Upper lobe of left lung (tissue), 4 donors: ENCODE data around the gene IFT52.

Experiments used
- POLR2AphosphoS5 ChIP-seq, 2 donors: sonication (generic); formaldehyde crosslinking; IDR thresholded peaks; one replicate each; pipeline ENCODE4 v1.5.1; 2017; ENCODE audit warnings: antibody characterized with exemption in 2 of 2
- TF ChIP-seq, protein P1 (sequence below), 6 experiments: fragments of 450-650 bp in 4 of 6; fragments of 200-600 bp in 2 of 6; sonication (generic) in 2 of 6; IDR thresholded peaks; one replicate each; pipeline ENCODE4 v1.5.1; 2016 to 2019; ENCODE audit warnings: antibody characterized with exemption in 6 of 6

- TF ChIP-seq, protein P1, sequence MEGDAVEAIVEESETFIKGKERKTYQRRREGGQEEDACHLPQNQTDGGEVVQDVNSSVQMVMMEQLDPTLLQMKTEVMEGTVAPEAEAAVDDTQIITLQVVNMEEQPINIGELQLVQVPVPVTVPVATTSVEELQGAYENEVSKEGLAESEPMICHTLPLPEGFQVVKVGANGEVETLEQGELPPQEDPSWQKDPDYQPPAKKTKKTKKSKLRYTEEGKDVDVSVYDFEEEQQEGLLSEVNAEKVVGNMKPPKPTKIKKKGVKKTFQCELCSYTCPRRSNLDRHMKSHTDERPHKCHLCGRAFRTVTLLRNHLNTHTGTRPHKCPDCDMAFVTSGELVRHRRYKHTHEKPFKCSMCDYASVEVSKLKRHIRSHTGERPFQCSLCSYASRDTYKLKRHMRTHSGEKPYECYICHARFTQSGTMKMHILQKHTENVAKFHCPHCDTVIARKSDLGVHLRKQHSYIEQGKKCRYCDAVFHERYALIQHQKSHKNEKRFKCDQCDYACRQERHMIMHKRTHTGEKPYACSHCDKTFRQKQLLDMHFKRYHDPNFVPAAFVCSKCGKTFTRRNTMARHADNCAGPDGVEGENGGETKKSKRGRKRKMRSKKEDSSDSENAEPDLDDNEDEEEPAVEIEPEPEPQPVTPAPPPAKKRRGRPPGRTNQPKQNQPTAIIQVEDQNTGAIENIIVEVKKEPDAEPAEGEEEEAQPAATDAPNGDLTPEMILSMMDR (IDR thresholded peaks at IDR 0.05), result no peak
- TF ChIP-seq POLR2AphosphoS5 (IDR thresholded peaks at IDR 0.05), result no peak
Measured at GRCh38 chr20:43549416-43550065, 41.2 kb upstream of the IFT52 start.
